PC-9 (cell line): ENCODE results near the gene BLM.

Experiments used
- CTCF ChIP-seq: fragments of 200-600 bp; sonication (generic); conservative IDR thresholded peaks from 2 replicates; pipeline ENCODE4 v1.6.1; 2017; ENCODE audit warnings: mixed run types, antibody characterized with exemption, mild to moderate bottlenecking, moderate library complexity
- EZH2 ChIP-seq: fragments of 200-600 bp; sonication (generic); IDR thresholded peaks from 2 replicates; pipeline ENCODE4 v1.8.0; 2017; ENCODE audit warnings: antibody characterized with exemption, low read depth

- TF ChIP-seq CTCF (no peak), EZH2 (no peak)
Observed at GRCh38 chr15:90691982-90692773, 25.0 kb upstream of the BLM start.
